Measurements from ENCODE around the gene TXNL1.

DNA sequence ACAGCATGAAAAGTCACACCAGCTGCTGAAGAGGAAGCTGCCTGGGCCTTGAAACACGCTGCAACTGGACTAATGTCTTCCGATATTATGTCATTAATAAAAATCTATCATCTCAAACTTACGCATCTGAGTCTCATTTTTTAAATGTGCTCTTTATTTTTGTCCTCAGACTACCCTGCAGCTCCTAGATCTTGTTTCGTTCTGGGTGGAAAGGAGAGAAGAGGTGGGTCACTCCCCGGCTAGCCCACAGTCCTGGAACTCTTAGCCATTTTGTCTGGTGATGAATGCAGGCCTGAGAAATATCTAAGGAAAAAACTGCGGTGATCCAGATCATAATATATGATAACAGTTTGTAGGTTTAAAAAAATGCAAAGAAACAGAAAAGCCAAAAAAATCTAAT lies 73.3 kb downstream of the TXNL1 start:
- TF ChIP-seq EZH2 (IDR thresholded peaks at IDR 0.05; ENCODE audit: insufficient read depth, low read length) (no peak), CTCF (IDR thresholded peaks at IDR 0.05; ENCODE audit: insufficient read depth, low read depth, low read length) (no peak)

Measured in astrocyte (in vitro differentiated cells and primary cell).